Loucy (cell line): ENCODE data around the gene GDPD3.

Experiments
- EZH2phosphoT487 ChIP-seq: fragments of 200-600 bp; IDR thresholded peaks from 2 replicates; pipeline ENCODE4 v1.6.1; 2018; ENCODE audit warnings: antibody characterized with exemption, mild to moderate bottlenecking, moderate library complexity, borderline replicate concordance
- TF ChIP-seq, protein P1 (sequence below): fragments of 200-600 bp; sonication (generic); conservative IDR thresholded peaks from 2 replicates; pipeline ENCODE4 v1.5.1; 2014; ENCODE audit warnings: mild to moderate bottlenecking, antibody characterized with exemption, low read length

DNA sequence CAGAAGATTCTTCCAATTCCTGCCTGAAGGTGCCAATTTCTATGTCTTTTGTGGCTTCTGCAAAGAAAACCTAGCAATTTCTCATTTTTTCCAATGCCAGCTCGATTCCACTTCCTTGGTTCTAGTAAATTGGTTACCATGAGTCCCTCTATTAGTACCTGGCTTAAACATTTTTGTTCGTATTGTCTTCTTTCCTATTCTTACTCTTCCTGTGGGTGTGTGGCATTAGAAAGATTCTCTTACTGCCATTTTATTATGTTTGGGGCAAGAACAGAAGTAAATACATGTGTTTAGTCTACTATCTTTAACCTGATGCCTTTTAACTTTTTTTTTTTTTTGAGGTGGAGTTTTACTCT is 30.0 kb upstream of the GDPD3 start:
- TF ChIP-seq, protein P1, sequence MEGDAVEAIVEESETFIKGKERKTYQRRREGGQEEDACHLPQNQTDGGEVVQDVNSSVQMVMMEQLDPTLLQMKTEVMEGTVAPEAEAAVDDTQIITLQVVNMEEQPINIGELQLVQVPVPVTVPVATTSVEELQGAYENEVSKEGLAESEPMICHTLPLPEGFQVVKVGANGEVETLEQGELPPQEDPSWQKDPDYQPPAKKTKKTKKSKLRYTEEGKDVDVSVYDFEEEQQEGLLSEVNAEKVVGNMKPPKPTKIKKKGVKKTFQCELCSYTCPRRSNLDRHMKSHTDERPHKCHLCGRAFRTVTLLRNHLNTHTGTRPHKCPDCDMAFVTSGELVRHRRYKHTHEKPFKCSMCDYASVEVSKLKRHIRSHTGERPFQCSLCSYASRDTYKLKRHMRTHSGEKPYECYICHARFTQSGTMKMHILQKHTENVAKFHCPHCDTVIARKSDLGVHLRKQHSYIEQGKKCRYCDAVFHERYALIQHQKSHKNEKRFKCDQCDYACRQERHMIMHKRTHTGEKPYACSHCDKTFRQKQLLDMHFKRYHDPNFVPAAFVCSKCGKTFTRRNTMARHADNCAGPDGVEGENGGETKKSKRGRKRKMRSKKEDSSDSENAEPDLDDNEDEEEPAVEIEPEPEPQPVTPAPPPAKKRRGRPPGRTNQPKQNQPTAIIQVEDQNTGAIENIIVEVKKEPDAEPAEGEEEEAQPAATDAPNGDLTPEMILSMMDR = no peak
- TF ChIP-seq EZH2phosphoT487 = no peak
